ENCODE measurements around the gene ISCA2.
"Not testable (repeated sequence)": the region's sequence is repeated elsewhere in the genome, so short reads cannot be mapped to it uniquely, and the experiment has no call there.

The ISCA2 gene, protein sequence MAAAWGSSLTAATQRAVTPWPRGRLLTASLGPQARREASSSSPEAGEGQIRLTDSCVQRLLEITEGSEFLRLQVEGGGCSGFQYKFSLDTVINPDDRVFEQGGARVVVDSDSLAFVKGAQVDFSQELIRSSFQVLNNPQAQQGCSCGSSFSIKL

DNA sequence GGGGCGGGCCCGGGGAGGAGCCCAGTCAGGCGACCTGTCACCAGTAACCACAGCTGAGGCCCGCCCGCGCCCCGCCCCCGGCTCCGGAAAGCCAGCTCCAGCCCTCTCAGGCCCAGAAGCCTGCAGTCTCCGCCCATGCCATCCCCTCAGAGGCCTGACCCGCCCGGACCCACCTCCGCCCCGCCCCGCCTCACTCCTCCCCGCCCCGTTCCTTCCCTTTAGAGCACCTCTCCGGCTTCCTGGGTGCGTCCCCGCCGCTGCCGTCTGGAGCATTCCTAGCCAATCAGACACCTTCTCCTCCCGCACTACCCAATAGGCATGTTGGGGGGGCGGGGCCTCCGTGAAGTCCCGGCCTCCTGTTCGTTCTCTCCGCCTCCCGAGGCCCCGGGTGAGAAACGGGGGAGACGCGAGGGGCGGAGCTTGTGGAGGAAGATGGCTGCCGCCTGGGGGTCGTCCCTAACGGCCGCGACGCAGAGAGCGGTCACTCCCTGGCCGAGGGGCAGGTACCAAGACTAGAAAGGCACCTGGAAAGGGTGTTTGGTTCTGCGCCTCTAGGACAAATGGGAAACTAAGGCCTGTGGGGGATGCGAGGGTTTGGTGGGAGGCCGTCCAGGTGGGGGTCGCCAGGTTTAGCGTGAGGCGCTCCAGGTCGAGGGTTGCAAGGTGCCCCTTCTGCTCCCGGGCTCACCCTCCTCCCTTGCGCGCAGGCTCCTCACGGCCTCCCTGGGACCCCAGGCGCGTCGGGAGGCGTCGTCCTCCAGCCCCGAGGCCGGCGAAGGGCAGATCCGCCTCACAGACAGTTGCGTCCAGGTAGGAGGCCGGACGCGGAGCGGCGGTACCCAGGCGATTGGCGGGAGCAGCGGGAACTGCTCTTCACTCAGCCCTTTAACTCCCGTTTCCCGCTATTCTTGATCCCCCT, at the start of gene ISCA2:
Gene ISCA2, plus strand, starts transcription at position 423 of the 919 bp plus-strand sequence. Its CDS starts 10 bp downstream, at position 433.
- peak; percentile 98 for DNase-seq

DNA sequence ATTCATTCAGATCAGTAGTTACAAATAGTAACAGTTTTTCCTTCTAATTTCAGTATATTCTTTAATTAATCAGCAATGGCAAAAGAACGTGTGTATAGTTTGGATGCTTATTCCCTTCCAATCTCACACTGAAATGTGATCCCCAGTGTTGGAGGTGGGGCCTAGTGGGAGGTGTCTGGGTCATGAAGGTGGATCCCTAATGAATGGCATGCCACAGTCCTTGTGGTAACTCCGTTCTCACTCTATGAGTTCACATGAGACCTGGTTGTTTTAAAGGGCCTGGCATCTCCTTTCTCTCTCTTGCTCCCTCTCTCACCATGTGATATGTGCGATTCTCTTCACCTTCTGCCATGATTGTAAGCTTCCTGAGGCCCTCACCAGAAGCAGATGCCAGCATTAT, 48.7 kb upstream of the ISCA2 start:
- DNase-seq, result no peak

DNA sequence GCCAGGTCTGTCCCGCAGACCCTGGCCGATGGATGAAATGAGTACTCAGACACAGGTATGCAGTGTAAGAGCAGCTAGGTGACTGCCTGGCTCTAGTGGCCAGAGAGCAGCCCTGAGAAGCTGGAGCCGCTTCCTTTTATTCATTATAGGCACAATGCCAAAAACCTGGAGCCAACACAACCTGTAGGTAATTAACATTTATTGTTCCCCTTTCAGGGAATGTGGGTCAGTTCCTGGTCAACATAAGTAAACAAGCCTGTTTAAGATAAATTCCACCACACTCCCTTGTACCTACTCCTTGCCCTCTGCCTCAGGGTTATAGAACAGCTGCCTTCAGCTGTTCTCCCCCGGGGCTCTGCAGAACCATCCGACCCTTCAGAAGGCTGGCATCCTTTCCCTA, 39.2 kb upstream of the ISCA2 start:
- not testable (repeated sequence) for DNase-seq

DNA sequence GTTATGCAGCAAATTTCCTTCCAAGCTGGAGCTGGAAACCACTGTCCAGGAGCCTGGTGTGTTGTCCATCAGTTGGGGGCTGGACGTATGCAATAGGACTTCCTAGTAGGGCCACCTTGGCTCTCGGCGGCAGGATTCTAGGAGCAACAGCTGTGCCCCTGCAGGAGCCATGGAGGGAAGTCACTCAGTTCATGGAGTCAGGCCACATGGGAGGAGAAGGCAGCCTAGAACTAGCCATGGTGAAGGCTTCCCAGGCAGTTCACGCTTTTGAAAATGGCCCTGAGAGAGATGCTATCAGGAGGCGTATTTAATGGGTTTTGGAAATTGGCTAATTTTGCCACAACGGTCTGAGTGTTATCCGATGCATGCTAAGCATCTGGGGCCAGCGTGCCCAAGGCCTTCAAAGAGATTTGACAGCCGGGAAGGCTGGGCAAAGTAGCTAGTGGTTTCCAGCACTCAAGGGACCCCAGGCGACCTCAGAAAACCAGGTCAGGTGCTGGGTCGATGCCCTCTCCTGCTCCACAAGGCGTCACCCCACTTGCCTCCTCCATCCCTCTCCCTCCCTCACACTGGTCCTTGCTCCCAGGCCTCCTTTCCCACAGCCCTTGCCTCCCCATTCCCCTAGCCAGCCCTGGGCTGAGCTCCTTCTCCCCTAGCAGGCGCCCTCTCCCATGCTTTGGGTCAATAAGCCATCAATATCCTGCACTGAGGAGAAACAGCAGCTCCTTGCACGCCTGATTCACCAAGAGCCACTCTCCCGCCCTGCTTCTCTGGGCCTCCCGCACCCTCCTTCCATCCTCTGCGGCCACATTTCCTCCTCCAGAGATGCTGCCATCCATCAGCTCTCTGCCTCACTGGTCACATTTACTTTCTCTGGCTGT, 36.6 kb upstream of the ISCA2 start:
- DNase-seq, result no peak

DNA sequence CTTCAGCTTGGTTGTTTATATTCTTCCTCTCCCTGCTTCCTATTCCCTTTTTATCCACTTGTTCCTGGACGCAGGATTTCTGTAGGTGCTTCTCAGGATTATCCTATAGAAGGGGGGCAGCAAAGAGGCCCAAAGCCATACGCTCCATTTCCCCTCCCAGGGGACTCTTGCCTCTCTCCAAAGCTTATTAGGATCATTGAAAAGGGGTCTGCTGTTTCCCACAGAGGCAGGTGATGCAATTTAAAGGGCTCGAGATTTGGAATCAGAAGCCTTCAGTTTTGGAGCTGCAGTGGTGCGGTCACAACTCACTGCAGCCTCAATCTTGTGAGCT, 36.0 kb upstream of the ISCA2 start:
- no peak for DNase-seq

DNA sequence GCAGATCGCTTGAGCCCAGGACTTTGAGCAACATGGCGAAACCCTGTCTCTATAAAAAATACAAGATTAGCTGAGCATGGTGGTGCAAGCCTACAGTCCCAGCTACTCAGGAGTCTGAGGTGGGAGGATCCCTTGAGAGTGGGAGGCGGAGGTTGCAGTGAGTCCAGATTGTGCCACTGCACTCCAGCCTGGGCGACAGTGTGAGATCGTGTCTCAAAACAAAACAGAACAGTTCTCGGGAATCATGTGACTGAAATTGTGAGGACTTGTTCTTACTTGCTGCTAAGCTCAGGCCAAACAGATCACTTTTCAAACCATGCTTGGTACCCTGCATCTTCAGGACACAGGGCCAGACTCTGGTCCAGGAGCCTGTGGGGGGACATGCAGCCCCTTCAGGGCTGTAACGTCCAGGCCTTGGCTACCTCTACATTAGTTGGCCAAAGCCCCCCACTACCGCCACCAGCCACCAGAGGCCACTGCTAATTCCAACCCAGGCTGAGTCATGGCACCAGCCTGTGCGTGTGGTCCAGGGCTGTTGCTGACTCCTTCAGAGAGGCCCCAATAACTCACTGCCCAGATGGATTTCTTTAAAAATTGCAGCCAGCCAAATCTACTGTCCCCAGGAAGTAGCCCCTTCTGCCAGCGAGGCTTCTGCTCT, 34.1 kb upstream of the ISCA2 start:
- DNase-seq, result peak; percentile 28

DNA sequence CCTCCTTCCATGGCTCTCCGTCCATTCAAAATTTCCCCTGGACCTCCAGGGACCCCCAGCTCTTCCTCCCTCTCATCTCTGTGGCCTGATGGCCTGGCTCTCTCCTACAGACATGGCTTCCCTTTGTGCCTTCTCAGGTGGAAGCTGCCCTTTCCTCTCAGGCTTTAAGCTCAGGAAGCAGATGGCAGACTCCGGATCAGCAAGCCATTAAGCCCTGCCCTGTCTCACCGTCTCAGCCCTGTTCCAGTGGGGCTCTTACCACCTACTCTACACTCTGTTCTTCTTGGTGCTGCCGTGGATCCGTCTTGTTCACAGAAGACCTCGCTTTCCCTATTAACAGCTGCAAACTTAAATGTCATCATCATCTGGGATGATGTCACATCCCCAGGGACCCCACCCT, 33.6 kb upstream of the ISCA2 start:
- no peak for DNase-seq

DNA sequence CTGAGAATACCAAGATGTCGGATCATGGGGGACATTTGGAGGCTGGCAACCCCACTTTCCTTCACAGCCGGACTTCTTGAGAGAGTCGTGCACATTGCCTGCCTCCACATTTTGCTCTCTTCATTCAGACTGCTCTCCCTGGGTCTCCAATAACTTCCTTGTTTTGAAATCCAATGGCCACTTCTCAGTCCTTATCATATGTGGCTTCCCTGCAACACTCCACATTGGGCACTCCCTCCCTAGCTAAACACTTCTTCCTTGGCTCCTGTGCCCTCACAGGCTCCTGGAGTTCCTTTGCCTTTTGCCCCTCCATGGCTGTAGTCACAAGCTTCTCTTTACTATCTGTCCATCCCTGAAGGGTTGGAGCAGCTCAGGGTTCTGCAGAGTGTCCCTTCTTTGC, 30.6 kb upstream of the ISCA2 start:
- no peak for DNase-seq

DNA sequence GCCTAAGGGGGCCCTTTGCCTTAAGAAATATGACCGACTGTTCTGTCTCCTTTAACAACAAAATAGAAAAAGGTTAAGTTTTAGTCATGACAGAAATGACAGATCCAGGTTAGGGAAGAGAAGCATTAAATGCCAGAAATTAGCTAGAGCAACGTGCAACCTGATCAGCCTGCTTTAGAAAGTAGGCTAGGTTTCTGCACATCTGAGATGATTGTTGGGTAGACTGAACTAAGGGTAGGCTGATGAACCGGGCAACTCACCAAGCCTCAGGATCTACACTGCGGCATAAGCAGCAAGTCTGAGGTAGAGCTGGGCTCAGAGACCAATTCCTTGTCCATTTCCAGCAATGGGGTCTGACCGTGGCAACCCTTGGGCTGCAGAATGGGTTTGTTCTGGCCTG, 29.9 kb upstream of the ISCA2 start:
- DNase-seq, result no peak

DNA sequence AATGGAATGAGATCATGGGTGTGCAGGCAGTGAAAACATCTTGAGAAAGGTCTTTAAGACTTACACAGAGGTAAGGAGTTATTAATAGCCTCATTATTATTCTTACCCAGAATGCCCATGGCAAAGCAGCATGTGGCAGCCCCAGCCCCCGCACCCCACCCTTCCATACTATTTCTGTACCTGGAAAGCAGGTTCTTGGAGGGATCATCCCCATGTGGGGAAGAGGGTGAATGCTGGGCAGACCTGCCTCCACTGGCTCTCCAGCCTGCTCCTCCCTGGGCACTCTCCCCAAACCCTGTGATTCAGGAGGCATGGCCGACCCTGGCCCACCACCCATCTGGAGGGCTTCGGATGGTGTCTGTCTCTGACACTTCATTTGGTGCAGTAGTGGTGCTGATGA, 28.8 kb upstream of the ISCA2 start:
- DNase-seq, result no peak

DNA sequence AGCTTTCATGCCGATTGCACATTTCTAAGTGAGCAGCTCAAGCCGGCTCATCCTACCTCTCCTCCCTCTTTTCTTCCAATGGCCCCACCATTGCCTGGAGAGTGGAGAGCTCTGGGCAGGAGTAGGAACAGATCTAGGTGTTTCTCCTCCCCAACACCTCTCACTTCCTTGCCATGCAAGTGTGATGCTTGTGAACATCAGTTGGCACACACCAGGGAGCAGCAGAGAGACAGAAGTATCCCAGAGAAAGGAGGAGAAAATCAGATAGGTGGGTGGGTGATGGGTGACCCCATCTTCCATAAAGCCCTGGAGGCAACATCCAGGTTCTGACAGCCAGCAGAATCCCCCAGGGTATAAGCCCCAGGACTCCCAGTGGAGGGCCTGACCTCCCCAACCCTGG, 28.2 kb upstream of the ISCA2 start:
- DNase-seq, result no peak

DNA sequence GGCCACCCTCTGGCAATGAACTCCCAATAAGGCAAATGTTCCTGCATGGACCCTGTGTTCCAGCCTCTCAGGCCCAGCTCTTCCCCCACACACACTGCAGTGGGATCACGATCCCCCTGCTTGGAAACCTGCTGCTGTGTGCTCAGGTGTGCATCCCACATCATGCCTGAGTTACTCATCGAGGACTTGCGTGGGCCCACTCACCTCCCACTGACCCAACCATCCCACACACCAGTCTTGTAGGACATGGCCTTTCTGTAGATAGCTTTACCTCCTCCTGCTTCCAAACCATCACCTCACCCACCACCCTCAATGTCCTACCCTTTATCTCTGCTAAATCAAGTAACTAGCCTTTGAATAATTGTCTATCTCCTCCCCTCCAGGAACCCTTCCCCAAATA, 25.1 kb upstream of the ISCA2 start:
- DNase-seq, result no peak

DNA sequence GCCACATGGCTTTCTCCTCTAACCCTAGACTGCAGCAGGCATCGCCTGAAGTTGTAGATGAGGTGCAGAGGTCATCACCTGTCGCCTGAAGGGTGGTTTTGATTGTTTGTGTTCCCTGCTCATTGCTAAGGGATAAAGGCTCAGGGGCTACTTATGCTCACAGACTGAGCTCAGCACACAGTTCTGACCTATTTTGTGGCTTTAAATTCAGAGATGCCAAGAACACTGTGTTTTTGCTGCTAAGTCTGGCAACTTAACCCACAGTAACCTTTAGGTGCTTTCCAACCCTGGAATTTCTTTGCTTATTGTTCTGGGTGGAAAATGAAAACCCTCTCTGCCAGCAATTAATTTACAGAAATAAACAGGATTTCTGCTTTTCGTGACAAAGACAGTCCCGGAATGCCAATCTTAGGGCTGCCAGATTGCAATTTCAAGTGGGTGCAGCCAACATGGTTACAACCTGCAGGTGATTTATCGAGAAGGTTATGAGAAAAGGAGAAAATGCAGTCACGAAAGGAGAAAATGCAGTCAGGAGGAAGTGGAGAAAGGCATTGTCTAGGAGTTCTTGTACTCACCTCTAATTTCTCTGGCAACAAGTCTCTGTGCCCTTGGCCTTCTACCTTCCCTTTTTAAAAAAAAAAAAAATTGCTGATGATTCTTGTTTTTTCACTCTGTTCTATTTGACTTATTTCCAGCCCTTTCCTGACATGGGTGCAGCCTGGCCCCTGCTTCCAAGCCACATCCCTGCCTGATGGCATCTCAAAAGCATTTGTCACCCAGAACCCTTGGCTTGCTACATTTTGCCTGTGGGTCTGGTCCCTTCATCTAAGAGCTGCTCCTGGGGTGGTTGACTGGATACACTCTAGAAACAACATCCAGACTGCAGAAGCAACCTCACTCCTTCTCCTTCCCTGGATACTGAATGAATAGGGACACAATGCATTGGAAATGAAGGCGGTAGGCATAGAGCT, 23.7 kb upstream of the ISCA2 start:
- no peak for DNase-seq

DNA sequence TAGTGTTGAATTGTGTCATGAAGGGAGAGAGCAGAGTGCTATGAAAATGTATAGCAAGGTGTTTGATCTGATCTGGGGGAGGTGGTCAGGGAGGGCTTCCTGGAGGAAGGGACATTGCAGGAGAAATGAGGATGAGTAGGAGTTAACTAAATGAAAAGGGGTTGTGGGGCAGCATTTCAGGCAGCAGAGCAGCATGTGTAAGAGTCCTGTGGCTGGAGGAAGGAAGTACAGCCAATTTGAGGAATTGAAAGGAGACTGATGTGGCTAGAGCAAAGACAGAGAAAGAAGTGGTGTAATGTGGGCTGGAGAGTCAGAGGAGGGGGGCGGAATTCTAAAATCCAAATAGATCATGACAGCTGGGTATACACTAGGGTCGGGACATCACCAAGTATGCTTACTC, 21.0 kb upstream of the ISCA2 start:
- no peak for DNase-seq

DNA sequence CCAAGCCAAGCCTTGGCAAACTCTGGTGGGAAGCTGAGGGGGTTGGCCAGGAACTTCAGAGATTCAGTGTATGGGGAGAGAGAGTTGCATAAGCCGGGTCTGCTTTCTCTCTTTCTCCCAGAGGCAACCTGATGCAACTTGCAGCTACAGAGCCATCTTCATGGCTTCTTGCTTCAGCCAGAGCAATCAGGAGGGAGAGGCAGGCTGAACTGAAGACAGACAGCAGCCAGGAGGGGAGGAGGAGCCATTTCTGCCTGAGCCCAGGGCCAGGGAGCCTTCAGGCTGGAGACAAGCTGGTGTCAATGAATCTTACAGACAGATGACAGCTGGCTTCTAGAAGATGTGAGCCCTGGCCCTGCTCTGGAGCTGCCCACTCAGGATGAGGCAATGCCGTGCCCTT, 19.2 kb upstream of the ISCA2 start:
- no peak for DNase-seq

DNA sequence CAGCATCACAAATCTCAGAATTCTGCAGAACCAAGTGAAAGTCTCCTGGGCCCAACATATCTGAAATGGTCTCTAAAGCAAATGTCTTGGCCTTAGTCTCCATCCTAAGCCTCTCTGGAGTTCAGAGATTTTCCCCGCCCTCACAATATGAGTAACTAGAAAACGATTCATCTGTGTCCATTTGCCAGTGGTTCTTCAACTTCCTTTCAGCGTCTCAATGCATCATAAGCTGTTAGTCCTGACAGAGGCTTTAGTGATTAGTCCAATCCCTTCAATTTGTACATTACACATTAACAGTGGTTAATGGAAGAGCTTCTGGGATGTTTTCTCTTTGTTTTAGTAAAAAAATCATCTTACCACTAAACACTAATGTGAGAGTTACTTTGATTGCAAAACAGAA, 17.9 kb upstream of the ISCA2 start:
- DNase-seq, result peak; percentile 44

DNA sequence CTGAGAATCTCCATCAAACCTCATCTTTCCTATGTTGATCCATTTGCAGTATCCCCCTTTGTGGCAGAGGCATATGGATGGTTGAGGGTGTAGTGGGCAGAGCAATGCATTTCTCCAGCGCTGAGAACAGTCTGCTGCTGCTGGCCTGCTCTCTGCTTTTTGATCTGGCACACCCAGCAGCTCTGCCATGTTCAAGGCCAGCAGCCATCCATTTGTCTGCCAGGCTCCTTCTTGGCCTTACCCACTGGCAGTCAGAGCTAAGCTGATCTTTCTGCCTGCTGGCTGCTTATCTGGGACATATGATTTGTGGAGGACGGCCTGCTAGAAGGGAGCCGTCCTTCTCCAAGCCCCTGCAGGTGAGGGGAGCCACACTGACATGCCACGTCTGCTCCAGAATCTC, 17.5 kb upstream of the ISCA2 start:
- no peak for DNase-seq

DNA sequence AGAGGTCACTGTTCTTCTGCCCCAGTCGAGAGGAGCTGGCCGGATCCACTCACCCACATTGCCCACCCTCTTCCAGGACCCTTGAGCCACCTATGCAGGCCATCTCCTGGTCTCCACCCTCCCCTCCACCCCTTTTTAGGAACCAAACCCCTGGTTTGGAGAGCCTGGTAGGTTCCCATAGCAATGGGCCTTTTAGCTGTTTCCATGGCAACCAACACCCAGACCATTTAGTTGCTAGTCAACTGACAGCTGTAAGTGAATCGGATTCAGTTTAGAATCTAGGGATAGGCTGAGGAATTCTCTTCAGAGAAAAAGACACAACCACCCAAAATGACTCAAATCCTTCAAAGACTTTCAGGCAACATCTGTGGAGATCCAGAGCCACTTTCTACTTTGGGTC, 17.0 kb upstream of the ISCA2 start:
- DNase-seq, result no peak

DNA sequence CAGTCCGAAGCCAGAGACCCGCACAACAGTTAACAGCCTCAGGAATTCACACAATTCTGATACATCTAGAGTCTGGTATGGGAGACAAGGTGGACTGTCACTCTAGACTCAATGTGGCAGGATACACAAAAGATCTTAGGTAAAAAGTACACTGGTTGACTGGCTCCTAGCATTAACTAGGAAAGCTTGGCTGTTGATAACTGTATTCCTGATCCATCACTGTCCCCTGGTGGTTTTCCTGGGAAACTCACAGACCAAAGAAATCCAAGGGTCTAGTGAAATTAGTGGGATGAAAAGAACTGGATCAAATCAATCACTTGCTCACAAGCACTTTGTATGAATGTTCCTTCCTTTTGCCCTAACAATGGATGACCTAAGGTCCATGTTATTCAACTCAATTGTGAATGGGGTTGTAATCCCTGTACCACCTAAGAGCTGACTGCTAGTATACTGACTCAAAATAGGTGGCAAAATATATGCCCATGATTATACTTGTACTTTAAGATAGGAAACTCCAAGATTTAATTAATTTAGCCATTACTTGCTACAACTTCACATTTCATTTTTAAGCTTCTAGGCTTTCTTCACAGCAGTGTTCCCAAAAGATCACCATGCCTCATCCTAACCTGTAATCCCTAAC, 14.4 kb upstream of the ISCA2 start:
- DNase-seq, result no peak

DNA sequence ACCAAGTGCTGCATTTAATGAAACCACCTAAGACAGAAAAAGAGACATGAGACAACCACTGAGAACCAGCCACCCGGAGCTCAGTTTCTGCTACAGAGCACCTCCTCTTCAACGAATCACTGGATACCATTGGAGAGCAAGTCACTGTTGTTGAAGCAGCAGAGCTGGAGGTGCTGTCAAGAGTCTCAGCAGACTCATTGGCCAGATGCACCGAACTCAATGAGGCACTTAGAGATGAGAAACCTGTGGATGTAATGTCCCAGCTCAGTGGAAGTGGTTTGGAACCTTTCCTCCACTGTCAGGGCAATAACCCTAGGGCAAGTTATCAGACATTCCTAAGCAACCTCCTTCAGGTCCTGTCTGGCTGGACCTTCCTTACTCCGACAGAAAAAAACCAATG, 13.5 kb upstream of the ISCA2 start:
- no peak for DNase-seq

DNA sequence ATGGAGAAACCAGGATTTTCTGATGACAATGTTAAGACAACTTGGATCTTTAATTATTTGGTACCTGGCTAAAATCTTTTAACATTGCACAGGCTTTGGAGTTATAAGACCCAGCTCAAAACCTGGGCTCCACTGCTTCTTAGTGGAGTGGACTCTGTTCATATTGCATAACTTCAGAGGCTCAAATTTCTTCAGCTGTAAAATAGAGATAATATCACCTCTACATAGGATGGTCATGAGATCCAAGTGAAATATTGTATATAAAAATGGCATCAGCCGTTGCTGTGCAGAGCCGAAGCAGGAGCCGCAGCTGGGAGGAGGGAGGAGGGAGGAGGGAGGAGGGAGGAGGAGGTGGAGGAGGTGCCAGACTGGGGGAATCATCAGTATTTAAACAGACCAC, 11.0 kb upstream of the ISCA2 start:
- DNase-seq, result no peak

DNA sequence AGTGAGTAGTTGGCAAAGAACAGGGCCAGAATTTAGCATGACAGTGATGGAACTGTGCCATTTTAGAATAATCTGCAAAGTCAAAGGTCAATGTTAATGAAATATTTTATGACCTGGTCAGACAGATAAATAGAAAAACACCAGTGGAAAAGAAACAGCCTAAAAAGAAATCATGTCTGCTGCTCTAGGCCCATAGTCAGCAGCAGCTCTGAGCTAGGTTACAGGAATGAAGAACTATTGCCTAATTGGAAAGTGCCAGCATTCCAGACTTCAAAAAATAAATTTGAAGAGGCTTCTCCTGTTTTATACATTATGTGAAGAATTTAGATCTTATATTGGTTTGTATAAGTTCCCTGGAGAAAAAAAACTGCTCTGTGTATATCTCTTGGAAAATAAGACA, 10.2 kb upstream of the ISCA2 start:
- DNase-seq, result no peak
